Left ventricle myocardium inferior (tissue), 1 donor: ENCODE measurements around the gene ADGRG1. TPM values are rescaled to one million over a fixed set of nuclear protein-coding genes. Genes with fewer than 3 reads are reported as not detected.

Experiments
- DNase-seq: peaks from one replicate; pipeline ENCODE4 v3.0.0-alpha.2; 2020
- H3K27ac ChIP-seq: fragments of 200-600 bp; replicated peaks from 2 replicates; pipeline ENCODE4 v1.8.0; 2021
- H3K27me3 ChIP-seq: fragments of 200-600 bp; 2 replicates; pipeline ENCODE4 v1.8.0; 2021; ENCODE audit warnings: low read depth
- H3K36me3 ChIP-seq: fragments of 200-600 bp; 2 replicates; pipeline ENCODE4 v1.8.0; 2021
- H3K4me1 ChIP-seq: fragments of 200-600 bp; 2 replicates; pipeline ENCODE4 v1.8.0; 2021
- H3K4me3 ChIP-seq: fragments of 200-600 bp; 2 replicates; pipeline ENCODE4 v1.8.0; 2021; ENCODE audit warnings: mild to moderate bottlenecking, moderate library complexity
- H3K9me3 ChIP-seq: fragments of 200-600 bp; replicated peaks from 2 replicates; pipeline ENCODE4 v1.8.0; 2021
- intact Hi-C: fragments of 100-400 bp; cut with micrococcal nuclease; formaldehyde crosslinking; loops from one replicate; pipeline ENCODE4 v1.11.0; 2022
- total RNA-seq: library from RNA; stranded (reverse); fragmentation: NEBNext Ultra II Directional; extraction: Animal tissue kit (Norgen Biotek cat#: 25700); gene quantifications from one replicate; pipeline ENCODE4 v1.2.1, GENCODE V29; 2021
- TF ChIP-seq, protein P1 (sequence below): fragments of 200-600 bp; IDR thresholded peaks from 2 replicates; pipeline ENCODE4 v1.8.0; 2021; ENCODE audit warnings: antibody characterized with exemption, mild to moderate bottlenecking, borderline replicate concordance
- donor health status: DM: no; HTN: yes; CAD: no; lungs with severe emphysema.

Gene ADGRG1
- total RNA-seq, 1 donor from 2014 or later, result 21.3 TPM

DNA sequence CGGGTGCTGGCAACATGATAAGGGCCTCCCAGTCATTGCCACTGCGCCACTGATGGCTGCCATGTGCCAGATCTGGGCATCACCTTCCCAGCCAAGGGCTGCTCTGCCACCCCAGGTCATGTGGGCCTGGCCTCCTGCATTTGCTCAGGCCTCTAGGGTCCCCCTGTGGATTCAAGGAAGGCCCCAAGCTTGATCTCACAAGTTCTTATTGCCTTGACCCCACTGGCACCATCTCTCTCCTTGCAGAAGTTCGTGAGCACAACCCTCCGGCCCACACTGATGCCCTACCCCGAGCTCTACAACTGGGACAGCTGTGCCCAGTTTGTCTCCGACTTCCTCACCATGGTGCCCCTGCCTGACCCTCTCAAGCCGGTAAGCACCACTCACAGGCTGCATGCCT lies 71.5 kb downstream of the ADGRG1 start:
- DNase-seq, result no peak
- intact Hi-C loops, result no loop called here
- H3K27me3 ChIP-seq, result no peaks in the 10 kb centered on the region
- no peaks in the 10 kb centered on the region for H3K4me1 ChIP-seq
- no peaks in the 10 kb centered on the region for H3K36me3 ChIP-seq
- TF ChIP-seq, protein P1, sequence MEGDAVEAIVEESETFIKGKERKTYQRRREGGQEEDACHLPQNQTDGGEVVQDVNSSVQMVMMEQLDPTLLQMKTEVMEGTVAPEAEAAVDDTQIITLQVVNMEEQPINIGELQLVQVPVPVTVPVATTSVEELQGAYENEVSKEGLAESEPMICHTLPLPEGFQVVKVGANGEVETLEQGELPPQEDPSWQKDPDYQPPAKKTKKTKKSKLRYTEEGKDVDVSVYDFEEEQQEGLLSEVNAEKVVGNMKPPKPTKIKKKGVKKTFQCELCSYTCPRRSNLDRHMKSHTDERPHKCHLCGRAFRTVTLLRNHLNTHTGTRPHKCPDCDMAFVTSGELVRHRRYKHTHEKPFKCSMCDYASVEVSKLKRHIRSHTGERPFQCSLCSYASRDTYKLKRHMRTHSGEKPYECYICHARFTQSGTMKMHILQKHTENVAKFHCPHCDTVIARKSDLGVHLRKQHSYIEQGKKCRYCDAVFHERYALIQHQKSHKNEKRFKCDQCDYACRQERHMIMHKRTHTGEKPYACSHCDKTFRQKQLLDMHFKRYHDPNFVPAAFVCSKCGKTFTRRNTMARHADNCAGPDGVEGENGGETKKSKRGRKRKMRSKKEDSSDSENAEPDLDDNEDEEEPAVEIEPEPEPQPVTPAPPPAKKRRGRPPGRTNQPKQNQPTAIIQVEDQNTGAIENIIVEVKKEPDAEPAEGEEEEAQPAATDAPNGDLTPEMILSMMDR, result no peak
- H3K27ac ChIP-seq, result no peak overlapping the region
- H3K4me3 ChIP-seq, result no peak overlapping the region
- no peaks in the 10 kb centered on the region for H3K9me3 ChIP-seq

- Histone ChIP-seq H3K27me3 (no peaks in the 10 kb centered on the region), H3K27ac (no peak overlapping the region), H3K9me3 (no peaks in the 10 kb centered on the region), H3K36me3 (no peaks in the 10 kb centered on the region), H3K4me3 (no peak overlapping the region), H3K4me1 (no peaks in the 10 kb centered on the region)
- intact Hi-C loops, result no loop called here
- DNase-seq, result no peak
- TF ChIP-seq, protein P1, result no peak
Measured at GRCh38 chr16:57700781-57701551, 72.5 kb downstream of the ADGRG1 start.

- H3K4me1 ChIP-seq, result no peaks in the 10 kb centered on the region
Measured at GRCh38 chr16:57701759-57702371, 73.4 kb downstream of the ADGRG1 start.

DNA sequence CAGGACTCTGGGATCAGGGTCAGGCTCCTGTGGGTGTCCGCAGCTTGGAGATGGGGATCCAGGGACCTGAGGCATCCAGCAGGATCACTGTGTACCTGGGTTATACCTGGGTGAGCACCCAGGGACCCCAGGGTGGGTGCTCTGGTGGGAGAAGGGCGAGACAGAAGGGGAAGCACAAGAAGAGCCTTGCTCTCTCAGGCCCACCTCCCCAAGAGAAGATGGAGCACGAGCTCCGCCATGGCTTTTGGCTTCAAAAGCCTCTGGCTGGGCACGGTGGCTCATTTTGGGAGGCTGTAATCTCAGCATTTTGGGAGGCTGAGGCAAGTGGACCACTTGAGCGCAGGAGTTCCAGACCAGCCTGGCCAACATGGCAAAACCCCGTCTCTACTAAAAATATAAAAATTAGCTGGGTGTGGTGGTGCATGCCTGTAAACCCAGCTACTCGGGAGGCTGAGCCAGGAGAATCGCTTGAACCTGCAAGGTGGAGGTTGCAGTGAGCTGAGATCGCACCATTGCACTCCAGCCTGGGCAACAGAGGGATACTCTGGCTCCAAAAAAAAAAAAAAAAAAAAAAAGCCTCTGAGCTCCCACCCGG lies 75.1 kb downstream of the ADGRG1 start:
- intact Hi-C loops, result no loop called here
- Histone ChIP-seq H3K4me3 (no peak overlapping the region), H3K36me3 (no peaks in the 10 kb centered on the region), H3K27ac (no peak overlapping the region), H3K27me3 (no peaks in the 10 kb centered on the region), H3K4me1 (no peaks in the 10 kb centered on the region), H3K9me3 (no peaks in the 10 kb centered on the region)
- TF ChIP-seq, protein P1, result no peak
- no peak for DNase-seq

More at GRCh38 chr16:57701759-57702371, 73.4 kb downstream of the ADGRG1 start:
- Histone ChIP-seq H3K27ac (no peak overlapping the region), H3K36me3 (no peaks in the 10 kb centered on the region), H3K27me3 (no peaks in the 10 kb centered on the region), H3K9me3 (no peaks in the 10 kb centered on the region), H3K4me3 (no peak overlapping the region)
- TF ChIP-seq, protein P1, result no peak
- intact Hi-C loops, result no loop called here
- DNase-seq, result no peak

DNA sequence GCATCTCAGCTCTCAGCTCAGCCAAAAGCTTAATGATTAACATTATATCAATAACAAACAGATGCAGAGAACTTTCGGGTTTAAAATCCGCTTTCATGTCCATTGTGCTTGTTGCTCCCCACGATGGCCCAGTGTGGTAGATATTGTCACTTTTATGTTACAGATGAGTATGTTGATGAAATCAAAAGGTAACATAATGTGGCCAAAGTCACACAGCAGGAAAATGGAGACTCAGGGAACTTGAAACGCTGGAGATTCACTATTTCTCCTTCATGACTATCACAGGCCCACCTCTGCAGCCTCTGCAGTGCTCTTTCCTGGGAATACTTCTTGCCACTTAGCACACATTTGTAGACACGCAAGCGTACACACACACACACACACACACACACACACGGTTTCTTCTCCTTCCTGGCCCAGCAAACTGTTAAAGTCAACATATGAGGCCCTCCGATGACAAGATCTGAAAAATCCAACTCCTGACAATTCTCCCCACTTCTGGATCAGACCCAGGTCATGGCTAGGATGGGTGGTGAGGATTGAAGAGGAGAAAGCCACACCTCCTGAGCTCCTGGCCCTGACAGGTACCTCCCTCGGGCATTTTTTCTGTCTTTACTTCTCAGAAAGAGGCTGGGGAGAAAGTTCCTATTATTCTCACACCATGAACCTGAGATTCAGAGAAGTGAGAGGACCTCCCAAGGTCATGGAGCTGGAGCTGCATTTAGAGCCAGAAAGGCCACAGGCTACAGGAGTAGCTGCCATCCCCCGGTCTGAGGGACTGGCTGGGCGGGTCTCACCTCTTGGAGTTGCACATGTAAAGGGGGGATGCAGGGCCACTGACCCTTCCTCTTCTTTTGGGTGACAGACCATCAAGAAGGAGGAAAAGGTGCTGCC lies 75.8 kb downstream of the ADGRG1 start:
- Histone ChIP-seq H3K4me3 (no peak overlapping the region), H3K27ac (no peak overlapping the region), H3K9me3 (no peaks in the 10 kb centered on the region), H3K36me3 (no peaks in the 10 kb centered on the region), H3K4me1 (no peaks in the 10 kb centered on the region), H3K27me3 (no peaks in the 10 kb centered on the region)
- no peak for DNase-seq
- TF ChIP-seq, protein P1, result no peak
- intact Hi-C loops, result no loop called here
